Limb (tissue), 2 donors: ENCODE measurements around the gene TES.

Experiments
- DNase-seq, 2 donors: peaks; one replicate each; pipeline ENCODE4 v3.0.0-alpha.2; 2016; ENCODE audit errors: extremely low spot score in 2 of 2

Gene TES

DNA sequence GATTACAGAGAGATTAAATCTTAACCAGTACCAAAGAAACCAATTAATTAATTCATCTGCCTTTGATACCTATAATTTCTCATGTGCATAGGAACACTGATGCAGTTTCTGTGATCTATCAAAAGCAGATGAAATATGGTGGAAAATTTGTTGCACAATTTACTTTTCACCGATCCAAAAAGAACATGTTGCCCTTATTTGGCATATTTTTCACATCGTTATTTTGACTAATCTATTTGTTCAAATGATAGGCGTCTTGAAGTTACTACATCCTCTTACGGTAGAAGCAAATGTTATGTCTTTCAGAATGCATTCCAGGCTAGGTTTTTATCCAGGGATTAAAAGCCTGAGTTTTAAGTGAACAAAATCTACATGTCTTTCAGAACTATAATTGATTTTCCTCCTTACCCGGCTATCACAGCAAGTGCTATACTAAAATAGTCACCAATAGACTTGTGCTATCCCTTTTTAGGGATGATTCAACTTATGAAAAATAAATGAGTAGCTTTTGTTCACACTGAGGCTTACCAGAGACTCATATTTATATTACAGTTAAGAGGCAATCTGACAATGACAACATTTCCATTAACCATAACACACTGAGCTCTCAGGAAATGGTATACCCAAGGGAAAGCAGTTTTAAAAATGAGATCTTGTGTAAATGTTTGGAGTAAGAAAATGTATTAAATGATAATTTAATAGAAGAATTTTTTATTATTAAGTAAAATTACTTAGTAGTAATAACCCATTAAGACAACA, 16.8 kb upstream of the TES start:
- no peak for DNase-seq

DNA sequence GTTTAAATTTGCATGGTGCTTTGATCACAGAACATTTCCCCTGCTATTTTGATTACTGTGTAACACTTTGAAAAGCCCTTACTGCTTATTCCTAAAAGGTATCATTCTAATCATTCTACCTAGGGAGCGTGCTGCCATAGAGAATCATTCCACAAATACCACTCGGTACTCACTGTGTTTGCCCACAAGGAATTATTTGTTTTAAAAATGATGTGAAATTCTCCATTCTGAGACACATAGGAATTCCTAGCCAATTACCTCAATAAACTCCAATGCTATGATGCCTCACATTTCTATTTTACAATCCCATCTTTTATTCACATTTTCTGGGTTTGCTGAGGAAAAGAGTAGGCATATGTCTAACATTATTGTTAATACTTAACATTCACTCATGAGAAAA, 16.2 kb upstream of the TES start:
- DNase-seq: no peak

DNA sequence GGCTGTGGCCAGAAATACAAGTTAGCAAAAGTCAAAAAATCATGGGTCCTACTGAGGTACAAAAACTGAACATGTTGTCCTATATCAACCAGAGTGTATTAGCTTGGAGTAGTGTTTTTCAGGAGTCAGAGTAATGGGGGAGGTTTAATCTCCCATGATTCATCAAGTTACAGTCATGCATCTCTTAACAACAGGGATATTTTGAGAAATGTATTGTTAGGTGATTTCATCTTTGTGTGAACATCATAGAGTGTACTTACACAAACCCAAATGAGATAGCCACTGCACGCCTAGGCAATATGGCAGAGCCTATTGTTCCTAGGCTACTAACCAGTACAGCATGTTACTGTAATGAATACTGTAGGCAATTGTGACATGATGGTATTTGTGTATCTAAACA, 14.9 kb upstream of the TES start:
- DNase-seq: no peak

DNA sequence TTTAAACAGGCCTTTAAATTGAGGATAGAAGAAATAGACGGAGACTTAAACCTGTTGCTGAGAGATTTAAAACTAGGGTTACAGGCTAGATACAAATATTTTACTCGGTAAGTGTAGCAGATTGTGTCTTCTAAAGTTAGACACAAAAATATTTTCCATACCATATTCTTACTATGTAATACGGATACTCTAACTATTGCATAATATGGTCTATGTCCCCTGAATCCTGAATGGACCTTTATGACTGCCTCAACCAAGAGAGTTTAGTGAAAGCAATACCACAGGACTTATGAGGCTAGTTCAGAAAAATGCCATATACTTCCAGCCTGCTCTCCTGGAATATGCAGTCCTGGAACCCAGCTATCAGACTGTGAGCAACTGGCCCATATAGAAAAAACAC, 13.4 kb upstream of the TES start:
- no peak for DNase-seq

DNA sequence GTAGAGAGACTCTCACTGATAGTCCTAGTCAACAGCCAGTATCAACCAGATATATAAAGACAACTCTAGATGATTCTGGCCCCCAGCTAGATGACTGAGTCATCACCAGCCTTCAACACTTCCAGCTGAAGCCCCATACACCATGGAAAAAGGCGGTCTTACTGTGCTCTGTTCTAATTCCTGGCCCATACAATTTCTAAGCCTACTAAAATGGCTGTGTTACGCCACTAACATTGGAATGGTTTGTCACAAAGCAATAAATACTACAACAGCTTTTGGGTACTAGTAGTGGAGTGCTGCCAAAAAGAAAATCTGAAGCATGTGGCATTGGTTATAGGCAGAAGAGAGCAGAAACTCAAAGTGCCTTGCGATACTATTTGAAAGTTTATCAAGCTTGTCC, 13.0 kb upstream of the TES start:
- no peak for DNase-seq

DNA sequence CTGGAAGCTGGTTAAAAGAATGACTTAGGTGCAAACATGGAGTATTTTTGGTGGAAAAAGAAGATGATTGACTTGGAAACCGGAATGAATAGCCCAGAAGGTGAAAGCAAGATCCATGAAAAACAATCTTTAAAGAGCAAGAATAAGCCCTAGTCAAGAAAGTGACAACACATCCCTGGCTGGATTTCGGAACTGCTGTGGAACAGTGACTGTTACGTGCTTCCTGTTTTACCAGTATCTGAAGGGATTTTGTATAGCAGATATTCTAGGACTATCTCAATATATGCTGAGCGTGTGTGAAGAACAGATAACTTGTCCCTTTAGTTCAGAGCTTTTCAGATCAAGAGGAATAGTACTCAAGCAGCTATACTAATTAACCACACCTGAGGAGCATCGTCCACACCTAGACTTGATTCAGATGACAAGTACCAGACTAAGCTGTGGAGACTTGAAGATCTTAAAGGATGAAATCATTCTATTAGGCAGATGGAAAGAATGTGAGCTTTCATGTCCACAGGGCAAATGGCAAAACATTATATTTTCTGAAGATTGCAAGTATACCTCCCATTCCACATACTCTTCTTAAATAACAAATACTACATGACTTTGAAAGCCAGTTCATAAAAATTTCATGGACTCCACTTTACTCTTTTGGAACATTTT, 11.5 kb upstream of the TES start:
- DNase-seq: no peak

DNA sequence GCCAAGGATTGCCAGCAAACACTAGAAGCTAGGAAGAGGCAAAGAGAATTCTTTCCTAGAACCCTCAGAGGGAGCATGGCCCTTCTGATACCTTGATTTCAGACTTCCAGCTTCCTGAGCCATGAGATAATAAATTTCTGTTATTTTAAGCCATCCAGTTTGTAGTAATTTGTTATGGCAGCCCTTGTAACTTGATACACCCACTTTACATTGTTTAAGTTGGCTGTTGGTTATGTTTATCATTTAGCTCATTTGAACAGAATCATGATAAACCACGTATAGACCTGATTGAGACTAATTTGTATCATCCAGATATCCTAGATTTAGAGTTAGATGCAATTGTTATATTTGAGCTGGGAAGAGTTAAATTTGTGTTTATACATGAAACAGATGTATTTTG, 9.4 kb upstream of the TES start:
- DNase-seq: no peak

DNA sequence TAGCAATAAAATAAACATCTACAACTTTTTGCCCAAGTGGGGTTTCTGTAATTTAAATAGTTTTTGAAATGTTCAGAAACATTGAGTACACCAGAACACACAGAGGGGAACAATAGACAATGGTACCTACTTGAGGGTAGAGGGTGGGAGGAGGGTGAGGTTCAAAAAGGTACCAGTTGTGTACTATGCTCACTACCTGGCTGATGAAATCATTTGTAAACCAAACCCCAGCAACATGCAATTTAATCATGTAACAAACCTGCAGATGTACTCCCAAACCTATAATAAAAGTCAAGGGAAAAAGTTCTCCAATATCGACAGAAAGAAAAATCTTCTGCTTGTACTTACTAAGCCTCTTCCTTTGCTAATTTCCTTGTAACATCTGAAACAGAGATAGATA, 4.2 kb upstream of the TES start:
- no peak for DNase-seq

DNA sequence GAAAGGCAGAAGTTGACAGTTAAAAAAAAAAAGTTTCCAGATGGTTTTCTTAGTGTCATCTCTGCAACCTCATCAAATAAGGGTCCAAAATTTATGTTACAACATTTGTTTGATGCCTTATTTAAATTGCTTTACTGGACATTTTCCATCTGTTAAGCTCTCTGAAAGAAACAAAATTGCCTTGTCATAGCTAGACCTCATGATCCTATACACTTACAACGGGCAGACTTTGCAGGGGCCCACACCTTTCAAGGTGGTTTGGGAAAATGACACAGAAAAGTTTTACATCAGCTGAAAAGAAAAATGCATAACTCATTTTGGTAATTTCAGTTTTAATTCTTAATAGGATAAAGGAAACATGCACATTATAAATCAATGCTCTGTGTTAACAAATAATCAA, 1.4 kb upstream of the TES start:
- no peak for DNase-seq

DNA sequence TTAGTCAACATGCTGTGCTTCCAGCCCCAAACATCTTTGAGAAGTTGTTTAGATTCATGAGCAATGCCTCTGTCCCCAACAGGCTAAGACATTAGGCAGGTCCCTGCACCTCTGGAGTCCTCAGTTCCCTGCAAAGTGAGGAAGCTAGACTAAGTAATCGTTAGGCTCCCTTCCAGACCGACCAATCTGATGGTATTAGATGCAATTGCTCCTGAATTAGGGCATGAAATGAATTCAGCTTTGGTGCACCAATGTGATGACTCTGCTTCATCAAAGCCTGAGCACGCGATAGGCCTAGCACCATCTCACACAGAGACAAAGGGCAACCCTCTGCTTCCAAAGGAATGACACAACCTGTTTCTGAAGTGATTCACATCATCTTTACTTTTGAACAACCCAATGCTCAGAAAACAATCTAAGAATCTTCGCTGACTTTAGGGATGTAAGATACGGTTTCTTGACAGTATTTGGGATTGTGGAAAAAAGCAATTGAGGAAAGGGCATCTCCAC, 723 bp upstream of the TES start:
- DNase-seq: no peak

DNA sequence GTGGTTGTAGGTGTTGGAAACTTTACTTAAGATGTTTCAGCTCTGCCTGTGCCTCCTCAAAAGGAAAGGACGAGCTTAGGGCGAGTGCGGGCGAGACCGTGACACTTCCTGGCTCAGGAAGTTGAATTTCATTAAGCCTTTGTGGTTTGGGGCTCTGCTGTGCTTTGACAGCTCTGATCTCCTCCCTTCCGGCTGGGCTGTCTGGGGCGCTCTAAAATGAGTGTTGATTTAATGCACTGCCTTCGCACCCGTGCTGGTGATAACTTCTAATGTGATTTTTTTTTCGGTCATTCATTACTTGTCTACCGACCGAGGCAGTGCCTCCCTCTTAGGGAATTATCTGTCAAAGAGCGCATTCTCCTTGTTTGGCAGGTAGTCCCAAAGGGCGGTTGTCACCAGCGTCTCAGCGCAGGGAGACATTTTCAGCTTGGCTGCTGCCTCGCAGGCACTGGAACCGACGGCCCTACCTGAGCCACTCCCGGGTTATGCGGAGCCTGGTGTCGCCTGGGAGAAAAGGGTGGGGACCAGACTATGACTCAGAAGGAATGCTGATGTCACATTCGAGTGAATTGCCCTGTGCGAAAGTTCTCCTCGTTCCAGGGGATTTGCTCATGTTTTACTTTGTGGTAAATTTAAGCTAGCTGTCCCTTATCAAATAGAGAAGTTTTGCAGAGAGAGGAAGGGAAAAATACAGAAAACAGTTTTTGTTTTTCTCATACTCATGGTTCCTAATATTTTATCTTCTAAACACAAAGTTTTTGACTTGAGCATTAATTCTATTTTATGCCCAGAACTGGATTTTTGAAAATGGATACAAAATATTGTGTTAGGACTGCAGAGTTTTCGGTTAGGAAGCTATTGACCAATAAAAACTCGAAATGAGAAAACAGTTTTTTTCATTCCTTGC, 920 bp downstream of the TES start:
- peak; percentile 67 to 69 for DNase-seq

DNA sequence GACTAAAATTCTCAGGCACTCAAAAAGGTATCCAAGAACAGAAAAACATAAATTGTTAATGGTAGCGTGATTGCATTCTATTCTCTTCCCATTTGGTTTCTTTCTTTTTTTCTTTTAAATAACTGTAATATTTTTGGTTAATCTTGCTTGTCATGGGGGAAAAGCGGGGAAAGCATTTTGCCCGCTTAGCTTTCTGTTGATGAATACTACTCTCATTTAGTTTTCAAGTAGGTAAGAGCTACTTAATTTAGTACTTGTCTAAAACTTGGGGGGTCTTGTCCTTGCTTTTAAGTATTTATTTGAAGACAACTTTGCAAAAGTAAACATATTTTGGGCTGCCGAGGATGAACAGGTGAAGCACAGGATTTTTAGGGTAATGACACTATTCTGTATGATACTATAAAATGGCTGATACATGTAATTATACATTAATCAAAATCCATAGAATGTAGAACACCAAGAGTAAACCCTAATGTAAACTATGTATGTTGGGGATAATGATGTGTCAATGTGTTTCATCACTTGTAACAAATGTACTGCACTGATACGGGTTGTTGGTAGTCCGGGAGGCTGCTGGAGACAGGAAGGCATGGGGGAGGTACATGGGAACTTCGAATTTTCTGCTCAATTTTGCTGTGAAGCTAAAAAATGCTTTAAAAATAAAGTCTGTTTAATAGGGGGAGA, 1.7 kb downstream of the TES start:
- DNase-seq: no peak

DNA sequence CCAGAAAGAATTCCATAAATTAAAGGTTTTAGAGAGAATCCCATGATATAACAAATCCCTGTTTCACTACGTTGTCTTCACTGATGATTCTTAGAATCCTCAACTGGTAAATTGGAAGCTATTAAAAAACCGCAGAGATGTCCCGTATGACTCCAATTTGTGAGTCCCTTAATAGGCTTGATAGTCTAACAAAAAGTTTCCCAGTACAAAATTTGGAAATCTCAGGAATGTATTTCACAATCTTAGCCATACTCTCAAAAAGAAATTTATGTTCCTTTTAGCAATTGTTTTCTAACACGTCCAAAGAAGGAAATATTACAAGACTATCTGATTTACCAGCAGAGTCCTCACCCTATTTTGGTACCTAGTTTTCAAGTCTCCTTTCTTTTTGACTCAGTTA, 2.5 kb downstream of the TES start:
- DNase-seq: no peak

DNA sequence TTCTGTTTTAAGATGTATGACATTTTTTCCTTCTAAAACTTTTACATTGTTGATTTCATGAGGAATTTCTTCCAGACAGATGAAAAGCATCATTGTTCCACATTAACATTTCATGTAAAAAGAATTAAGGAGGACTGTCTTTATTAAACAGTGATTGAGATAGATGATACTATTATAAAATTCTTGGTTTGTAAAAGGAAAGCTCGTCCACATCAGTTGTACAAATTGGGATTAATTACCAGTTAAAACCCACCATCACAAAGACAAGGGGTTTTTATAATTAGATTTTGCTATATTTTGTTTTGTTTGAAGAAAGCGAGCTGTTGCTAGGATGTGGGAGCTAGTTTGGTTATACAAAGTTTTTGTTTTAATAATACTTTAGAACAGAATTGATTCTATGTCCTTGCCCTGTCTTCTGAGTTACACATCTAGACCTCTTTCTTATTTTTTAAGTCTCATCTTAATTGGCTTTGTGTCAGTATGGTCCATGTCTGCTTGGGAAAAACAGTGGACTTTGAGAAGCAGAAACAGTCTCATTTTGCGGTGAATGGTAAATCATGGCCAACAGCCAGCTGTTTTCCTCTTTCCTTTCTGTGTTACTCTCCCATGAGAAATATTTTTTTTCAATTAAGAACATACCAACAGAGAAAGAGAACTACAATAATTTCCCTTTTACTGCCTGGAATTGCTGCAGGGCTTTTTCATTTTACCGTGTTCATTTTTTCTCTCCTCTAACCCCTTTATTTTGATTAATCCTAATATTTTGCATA, 3.2 kb downstream of the TES start:
- DNase-seq: no peak

DNA sequence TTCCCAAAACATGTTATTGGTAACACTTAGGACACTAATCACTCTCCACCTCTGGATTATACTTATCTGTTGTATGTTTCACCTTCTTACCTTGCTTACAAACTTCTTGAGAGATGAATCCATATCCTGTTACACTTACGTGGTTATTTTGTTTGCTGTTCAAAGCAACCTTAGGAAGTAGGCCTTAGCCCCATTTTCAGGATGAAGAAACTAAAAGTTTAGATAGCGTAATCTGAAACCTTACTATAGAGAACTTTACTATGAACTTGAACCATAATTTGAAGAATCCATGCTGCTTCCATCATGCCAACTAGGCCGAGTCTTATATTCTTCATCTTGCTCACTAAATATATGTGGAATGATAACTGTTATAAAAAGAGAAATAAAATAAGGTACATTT, 4.6 kb downstream of the TES start:
- no peak for DNase-seq

DNA sequence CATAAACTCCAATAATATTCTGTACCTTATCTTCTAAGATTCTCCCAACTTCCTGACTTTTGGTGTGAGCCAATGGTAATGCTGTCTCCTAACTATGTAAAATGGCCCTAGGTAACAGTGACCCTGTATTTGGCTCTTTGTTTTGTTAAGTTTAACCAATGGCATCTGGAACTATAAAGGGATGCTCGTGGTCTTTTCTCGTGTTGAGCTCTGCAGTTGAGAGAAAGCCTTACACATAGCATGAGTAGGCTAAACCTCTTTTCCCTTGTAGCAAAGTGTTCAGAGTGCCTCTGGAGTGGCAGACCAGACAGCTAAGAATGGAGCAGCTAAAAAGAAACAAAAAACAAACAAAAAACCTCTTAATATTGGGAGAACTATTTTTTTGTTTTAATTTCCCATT, 5.2 kb downstream of the TES start:
- DNase-seq: no peak

DNA sequence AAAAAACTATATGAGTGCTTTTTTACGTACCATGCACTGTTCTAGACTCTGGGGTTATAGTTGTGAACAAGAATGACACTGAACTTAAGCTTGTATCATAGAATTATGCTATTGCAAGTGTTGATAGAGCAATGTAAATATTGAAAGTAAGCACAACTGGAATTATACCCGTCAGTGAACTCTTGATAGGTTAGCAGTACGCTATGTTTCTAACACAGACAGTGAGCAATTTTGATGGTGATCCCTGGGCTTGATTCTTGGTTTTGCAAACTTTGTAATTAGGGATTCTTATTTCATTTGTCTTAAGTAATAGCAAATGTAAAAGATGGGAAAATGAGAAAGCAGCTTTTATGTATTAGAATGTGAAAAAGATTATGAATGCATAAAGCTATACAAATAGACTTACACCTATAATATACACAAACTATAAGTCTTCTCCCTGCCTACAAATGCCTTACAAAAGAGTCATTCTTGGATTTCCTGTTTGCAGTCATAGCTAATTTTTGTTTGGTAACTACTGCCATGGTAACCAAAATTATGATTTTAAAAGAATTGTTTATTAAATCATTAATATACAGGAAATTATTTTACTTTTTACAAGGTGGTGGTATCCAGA, 6.7 kb downstream of the TES start:
- no peak for DNase-seq

DNA sequence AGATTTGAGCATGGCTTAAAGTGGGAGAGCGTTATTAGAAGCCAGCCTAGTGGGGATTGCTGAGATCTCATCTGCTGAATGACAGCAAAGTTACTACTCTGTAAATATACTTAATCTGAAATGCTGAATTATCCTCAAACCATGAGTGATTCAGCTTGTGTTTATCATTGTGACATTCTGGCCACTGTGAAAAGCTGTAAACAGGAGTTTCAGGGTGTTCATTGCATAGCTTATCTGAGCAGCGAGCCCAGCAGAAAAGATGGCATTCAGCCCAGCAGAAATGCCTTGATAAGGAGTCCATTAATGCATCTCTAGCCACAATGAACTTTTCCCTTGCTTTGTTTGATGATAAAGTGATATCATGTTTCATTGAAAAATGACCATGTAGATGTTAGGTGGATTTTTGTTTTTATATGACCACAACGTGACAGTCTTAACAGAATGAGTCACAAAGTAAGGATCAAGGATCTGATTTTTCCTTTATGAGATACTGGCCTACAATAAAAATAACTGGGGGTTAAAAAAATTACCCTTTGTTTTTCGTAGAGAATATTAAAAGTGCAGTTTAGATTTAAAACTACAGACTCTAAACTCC, 7.8 kb downstream of the TES start:
- DNase-seq: no peak

DNA sequence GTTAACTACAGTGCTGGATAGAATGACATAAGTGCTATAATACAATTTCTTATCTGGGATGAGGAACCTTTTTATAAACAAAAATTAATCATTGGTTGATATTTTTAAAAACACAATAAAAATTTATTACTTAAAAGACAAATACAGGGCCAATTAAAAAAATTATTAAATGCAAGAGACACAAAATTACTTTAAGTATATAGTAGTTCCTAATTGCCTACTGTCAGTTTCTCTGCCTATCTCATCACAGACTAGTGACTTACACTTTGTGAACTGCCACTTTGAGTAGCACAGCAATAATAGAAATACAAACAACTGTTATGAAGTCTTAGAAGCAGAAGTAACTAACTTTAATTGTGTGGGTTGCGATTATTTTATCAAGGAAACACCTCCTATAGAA, 8.4 kb downstream of the TES start:
- no peak for DNase-seq

DNA sequence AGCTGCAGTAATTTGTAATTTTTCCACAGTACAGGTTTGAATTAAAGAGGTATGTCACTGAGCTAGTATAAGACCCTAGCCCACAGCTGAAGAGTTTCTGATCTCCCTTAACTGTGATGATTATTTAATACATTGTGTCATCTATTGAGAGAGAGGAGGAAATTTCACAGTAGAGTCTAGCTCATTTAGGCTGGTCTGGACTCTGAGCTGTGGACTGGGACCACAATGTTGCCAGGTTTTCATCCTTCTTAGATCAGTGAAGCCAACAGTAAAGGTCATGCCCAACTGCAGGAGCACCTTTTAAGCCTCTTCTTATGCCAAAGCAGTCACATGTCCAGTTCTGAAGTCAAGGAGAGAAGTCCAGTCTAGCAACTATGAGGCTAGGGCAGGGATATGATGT, 8.9 kb downstream of the TES start:
- DNase-seq: no peak
